Neural progenitor cell (in vitro differentiated cells): ENCODE results near the gene MUC6.

Experiments
- CTCF ChIP-seq: fragments of 200-600 bp; sonication (generic); IDR thresholded peaks from 2 replicates; pipeline ENCODE4 v1.5.1; 2017; ENCODE audit warnings: antibody characterized with exemption, mild to moderate bottlenecking
- EZH2 ChIP-seq: fragments of 200-600 bp; sonication (generic); IDR thresholded peaks from 2 replicates; pipeline ENCODE4 v1.6.1; 2017; ENCODE audit warnings: antibody characterized with exemption, mild to moderate bottlenecking, moderate library complexity
- EZH2phosphoT487 ChIP-seq: fragments of 200-600 bp; sonication (generic); IDR thresholded peaks from 2 replicates; pipeline ENCODE4 v1.6.1; 2017; ENCODE audit warnings: antibody characterized with exemption

GRCh38 chr11:1055990-1056771 lies 19.7 kb upstream of the MUC6 start:
- TF ChIP-seq EZH2 (no peak), CTCF (no peak), EZH2phosphoT487 (no peak)
